ENCODE measurements around the gene ABTB2. TPM values are rescaled to one million over a fixed set of nuclear protein-coding genes. Genes with fewer than 3 reads are reported as not detected.
A peak's percentile ranks its signal among the peaks of the same experiment; 100 is the strongest.

ABTB2 gene
- total RNA-seq, 2 experiments from 2014 or later = 2.4 to 2.5 TPM

GRCh38 chr11:34204396-34205279, 153.2 kb downstream of the ABTB2 start:
- DNase-seq = no peak
- intact Hi-C loops (cut with micrococcal nuclease) = no loop called here
- peaks cover 42% of the 10 kb centered on the region for H3K4me1 Mint-ChIP-seq (ENCODE audit: low read depth)
- H3K9me3 Mint-ChIP-seq = no peaks in the 10 kb centered on the region
- no peak overlapping the region for H3K27ac Mint-ChIP-seq
- ChIA-PET POLR2A (no interaction called here), CTCF (interaction anchor here (1.6 kb wide), 1 partner anchor 30 kb away, joined by 5 read pairs; no protein-coding TSS in a partner anchor)
- peak; percentile 30 for ATAC-seq
- peaks cover 3% of the 10 kb centered on the region for H3K36me3 Mint-ChIP-seq (ENCODE audit: low read depth)
- TF ChIP-seq, protein P1, sequence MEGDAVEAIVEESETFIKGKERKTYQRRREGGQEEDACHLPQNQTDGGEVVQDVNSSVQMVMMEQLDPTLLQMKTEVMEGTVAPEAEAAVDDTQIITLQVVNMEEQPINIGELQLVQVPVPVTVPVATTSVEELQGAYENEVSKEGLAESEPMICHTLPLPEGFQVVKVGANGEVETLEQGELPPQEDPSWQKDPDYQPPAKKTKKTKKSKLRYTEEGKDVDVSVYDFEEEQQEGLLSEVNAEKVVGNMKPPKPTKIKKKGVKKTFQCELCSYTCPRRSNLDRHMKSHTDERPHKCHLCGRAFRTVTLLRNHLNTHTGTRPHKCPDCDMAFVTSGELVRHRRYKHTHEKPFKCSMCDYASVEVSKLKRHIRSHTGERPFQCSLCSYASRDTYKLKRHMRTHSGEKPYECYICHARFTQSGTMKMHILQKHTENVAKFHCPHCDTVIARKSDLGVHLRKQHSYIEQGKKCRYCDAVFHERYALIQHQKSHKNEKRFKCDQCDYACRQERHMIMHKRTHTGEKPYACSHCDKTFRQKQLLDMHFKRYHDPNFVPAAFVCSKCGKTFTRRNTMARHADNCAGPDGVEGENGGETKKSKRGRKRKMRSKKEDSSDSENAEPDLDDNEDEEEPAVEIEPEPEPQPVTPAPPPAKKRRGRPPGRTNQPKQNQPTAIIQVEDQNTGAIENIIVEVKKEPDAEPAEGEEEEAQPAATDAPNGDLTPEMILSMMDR (IDR thresholded peaks at IDR 0.05) = no peak
- no peak overlapping the region for H3K4me3 Mint-ChIP-seq
- H3K27me3 Mint-ChIP-seq = no peaks in the 10 kb centered on the region

- H3K27me3 Mint-ChIP-seq = no peaks in the 10 kb centered on the region
- H3K36me3 Mint-ChIP-seq (ENCODE audit: low read depth) = peaks cover 3% of the 10 kb centered on the region
- H3K4me3 Mint-ChIP-seq = no peak overlapping the region
- DNase-seq (peak; percentile 13), ATAC-seq (peak; percentile 52)
- ChIA-PET POLR2A (interaction anchor here (1.3 kb wide), 1 partner anchor 15 kb away, joined by 3 read pairs; no protein-coding TSS in a partner anchor), CTCF (interaction anchor here (1.6 kb wide), 1 partner anchor 29 kb away, joined by 5 read pairs; no protein-coding TSS in a partner anchor)
- H3K9me3 Mint-ChIP-seq = no peaks in the 10 kb centered on the region
- H3K4me1 Mint-ChIP-seq (ENCODE audit: low read depth) = peaks cover 45% of the 10 kb centered on the region
- TF ChIP-seq, protein P1 (IDR thresholded peaks at IDR 0.05) = no peak
- intact Hi-C loops (cut with micrococcal nuclease) = no loop called here
- no peak overlapping the region for H3K27ac Mint-ChIP-seq
Observed at GRCh38 chr11:34203377-34203871, 154.4 kb downstream of the ABTB2 start.

DNA sequence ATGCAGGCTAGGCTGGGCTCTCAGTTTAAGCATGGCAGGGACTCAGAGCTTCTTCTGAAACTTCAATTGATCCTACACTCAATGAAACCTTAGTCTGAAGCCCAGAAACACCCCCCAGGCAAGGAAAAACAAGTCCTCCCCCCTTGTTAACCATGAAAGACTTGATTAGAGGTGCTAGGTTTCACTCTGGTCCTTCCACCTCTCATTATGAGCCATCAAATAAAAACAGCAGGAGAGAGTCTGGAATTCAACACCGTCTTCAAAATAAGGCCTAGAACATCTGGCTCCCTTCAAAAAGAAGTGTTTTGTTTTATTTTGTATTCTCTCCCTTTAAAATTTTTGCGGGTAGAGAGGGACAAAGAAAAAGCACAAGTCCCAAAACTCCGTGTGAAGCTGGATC, 156.7 kb downstream of the ABTB2 start:
- intact Hi-C loops (cut with micrococcal nuclease) = no loop called here
- ChIA-PET CTCF (no interaction called here), POLR2A (no interaction called here)
- Mint-ChIP-seq H3K4me1 (ENCODE audit: low read depth) (peaks cover 37% of the 10 kb centered on the region), H3K4me3 (no peak overlapping the region), H3K27me3 (no peaks in the 10 kb centered on the region), H3K9me3 (no peaks in the 10 kb centered on the region), H3K36me3 (ENCODE audit: low read depth) (peaks cover 7% of the 10 kb centered on the region), H3K27ac (no peak overlapping the region)
- TF ChIP-seq, protein P1 (IDR thresholded peaks at IDR 0.05) = no peak
- no peak for ATAC-seq
- no peak for DNase-seq

- DNase-seq (no peak), ATAC-seq (no peak)
- Mint-ChIP-seq H3K9me3 (no peaks in the 10 kb centered on the region), H3K27me3 (no peaks in the 10 kb centered on the region), H3K27ac (no peak overlapping the region), H3K36me3 (ENCODE audit: low read depth) (peaks cover 7% of the 10 kb centered on the region), H3K4me1 (ENCODE audit: low read depth) (peaks cover 37% of the 10 kb centered on the region), H3K4me3 (no peak overlapping the region)
- ChIA-PET CTCF (interaction anchor here (0.9 kb wide), 1 partner anchor 268 kb away, joined by 3 read pairs; no protein-coding TSS in a partner anchor), POLR2A (no interaction called here)
- intact Hi-C loops (cut with micrococcal nuclease) = no loop called here
- TF ChIP-seq, protein P1 (IDR thresholded peaks at IDR 0.05) = no peak
Observed at GRCh38 chr11:34199525-34199924, 158.3 kb downstream of the ABTB2 start.

GRCh38 chr11:34198523-34198922, 159.3 kb downstream of the ABTB2 start:
- H3K4me3 Mint-ChIP-seq = no peak overlapping the region
- DNase-seq (peak; percentile 48), ATAC-seq (peak; percentile 76)
- no peaks in the 10 kb centered on the region for H3K27me3 Mint-ChIP-seq
- no peaks in the 10 kb centered on the region for H3K9me3 Mint-ChIP-seq
- intact Hi-C loops (cut with micrococcal nuclease) = no loop called here
- TF ChIP-seq, protein P1 (IDR thresholded peaks at IDR 0.05) = no peak
- H3K36me3 Mint-ChIP-seq (ENCODE audit: low read depth) = peaks cover 7% of the 10 kb centered on the region
- peaks cover 31% of the 10 kb centered on the region for H3K4me1 Mint-ChIP-seq (ENCODE audit: low read depth)
- no peak overlapping the region for H3K27ac Mint-ChIP-seq
- ChIA-PET POLR2A (interaction anchor here (0.8 kb wide), 1 partner anchor 12 kb away, joined by 3 read pairs; no protein-coding TSS in a partner anchor), CTCF (interaction anchor here (0.7 to 1.0 kb wide), 3 partner anchors 15 to 269 kb away, joined by 3 read pairs; no protein-coding TSS in a partner anchor)

All from activated CD8-positive, alpha-beta T cell treated with anti-CD3 and anti-CD28 coated beads for 36 hours (primary cell).